ENCODE data around the gene DARS2.
A peak's percentile ranks its signal among the peaks of the same experiment; 100 is the strongest.
"Not testable (repeated sequence)": the region's sequence is repeated elsewhere in the genome, so short reads cannot be mapped to it uniquely, and the experiment has no call there.

Gene DARS2

GRCh38 chr1:173862769-173863223, 38.3 kb downstream of the DARS2 start:
- peak; percentile 15 for DNase-seq

GRCh38 chr1:173863224-173864161, 39.0 kb downstream of the DARS2 start:
- no peak for DNase-seq

GRCh38 chr1:173864179-173864867, 39.9 kb downstream of the DARS2 start:
- DNase-seq, result no peak

- DNase-seq, result no peak
Measured at GRCh38 chr1:173865468-173866164, 41.1 kb downstream of the DARS2 start.

- no peak for DNase-seq
Measured at GRCh38 chr1:173866413-173867115, 42.1 kb downstream of the DARS2 start.

- peak; percentile 63 for DNase-seq
Measured at GRCh38 chr1:173867141-173867752, 42.8 kb downstream of the DARS2 start.

GRCh38 chr1:173867753-173868265, 43.3 kb downstream of the DARS2 start, which contains the start of gene GAS5:
GAS5 (minus strand) TSS chr1:173867989.
- peak; percentile 100 for DNase-seq

GRCh38 chr1:173868266-173869020, 44.0 kb downstream of the DARS2 start, which contains the start of gene ZBTB37:
ZBTB37 (plus strand) TSS chr1:173868380; CDS start chr1:173870226, 1,846 bp downstream.
- DNase-seq, result peak; percentile 97

- DNase-seq, result no peak
Measured at GRCh38 chr1:173869021-173869359, 44.5 kb downstream of the DARS2 start.

- peak; percentile 46 for DNase-seq
Measured at GRCh38 chr1:173870252-173871075, 46.0 kb downstream of the DARS2 start.

GRCh38 chr1:173871091-173871490, 46.6 kb downstream of the DARS2 start:
- no peak for DNase-seq

GRCh38 chr1:173871500-173871899, 47.0 kb downstream of the DARS2 start:
- DNase-seq, result no peak

- DNase-seq, result no peak
Measured at GRCh38 chr1:173876732-173877131, 52.3 kb downstream of the DARS2 start.

- DNase-seq, result no peak
Measured at GRCh38 chr1:173878251-173878650, 53.8 kb downstream of the DARS2 start.

GRCh38 chr1:173881117-173881516, 56.6 kb downstream of the DARS2 start:
- not testable (repeated sequence) for DNase-seq

- DNase-seq, result no peak
Measured at GRCh38 chr1:173884701-173885100, 60.2 kb downstream of the DARS2 start.

- DNase-seq, result no peak
Measured at GRCh38 chr1:173886746-173887611, 62.5 kb downstream of the DARS2 start.

GRCh38 chr1:173887627-173888026, 63.2 kb downstream of the DARS2 start:
- no peak for DNase-seq

GRCh38 chr1:173888749-173889148, 64.3 kb downstream of the DARS2 start:
- DNase-seq, result no peak

Measured in activated CD4-positive, alpha-beta T cell treated with anti-CD3 and anti-CD28 coated beads for 48 hours (primary cell).